HEK293T (cell line): ENCODE data around the gene UBALD2.

ENCODE experiments used
- CTCF ChIA-PET: fragments of 350-600 bp; formaldehyde crosslinking; extraction: SDS; loops from one replicate; lab custom pipeline; 2021; ENCODE audit warnings: antibody characterized with exemption, inconsistent platforms; lab: Yijun Ruan, JAX
- POLR2A ChIA-PET: fragments of 350-600 bp; formaldehyde crosslinking; extraction: SDS; loops from one replicate; lab custom pipeline; 2020; ENCODE audit warnings: antibody characterized with exemption, inconsistent platforms; lab: Yijun Ruan, JAX
- DNase-seq: peaks from one replicate; pipeline ENCODE4 v3.0.0; 2012; ENCODE audit warnings: mixed read lengths; ENCODE audit errors: extremely low spot score
- ARNT ChIP-seq: fragments of 450-650 bp; IDR thresholded peaks from 2 replicates; pipeline ENCODE4 v1.6.1; 2017; ENCODE audit warnings: mild to moderate bottlenecking
- BHLHE40 ChIP-seq: fragments of 450-650 bp; IDR thresholded peaks from 2 replicates; pipeline ENCODE4 v1.6.1; 2016; ENCODE audit warnings: mild to moderate bottlenecking, moderate library complexity, borderline replicate concordance
- CTBP1 ChIP-seq: fragments of 450-650 bp; IDR thresholded peaks from 2 replicates; pipeline ENCODE4 v1.6.1; 2016; ENCODE audit warnings: borderline replicate concordance
- ELF4 ChIP-seq: fragments of 450-650 bp; IDR thresholded peaks from 2 replicates; pipeline ENCODE4 v1.6.1; 2017; ENCODE audit warnings: antibody characterized with exemption
- FOXA1 ChIP-seq: fragments of 450-650 bp; IDR thresholded peaks from 2 replicates; pipeline ENCODE4 v1.6.1; 2016; ENCODE audit warnings: mild to moderate bottlenecking
- FOXK2 ChIP-seq: fragments of 450-650 bp; IDR thresholded peaks from 2 replicates; pipeline ENCODE4 v1.6.1; 2016; ENCODE audit warnings: mild to moderate bottlenecking
- FOXM1 ChIP-seq: fragments of 450-650 bp; IDR thresholded peaks from 2 replicates; pipeline ENCODE4 v1.6.1; 2017; ENCODE audit warnings: mild to moderate bottlenecking, borderline replicate concordance
- HDGF ChIP-seq: fragments of 450-650 bp; IDR thresholded peaks from 2 replicates; pipeline ENCODE4 v1.6.1; 2017; ENCODE audit warnings: antibody characterized with exemption, borderline replicate concordance
- L3MBTL2 ChIP-seq: fragments of 450-650 bp; conservative IDR thresholded peaks from 2 replicates; pipeline ENCODE4 v1.6.1; 2016; ENCODE audit warnings: mild to moderate bottlenecking
- LEF1 ChIP-seq: fragments of 450-650 bp; IDR thresholded peaks from 2 replicates; pipeline ENCODE4 v1.6.1; 2017; ENCODE audit warnings: mild to moderate bottlenecking, borderline replicate concordance
- NFRKB ChIP-seq: fragments of 450-650 bp; IDR thresholded peaks from 2 replicates; pipeline ENCODE4 v1.6.1; 2016; ENCODE audit warnings: mild to moderate bottlenecking, moderate library complexity
- PKNOX1 ChIP-seq: fragments of 450-650 bp; IDR thresholded peaks from 2 replicates; pipeline ENCODE4 v1.6.1; 2016
- SP1 ChIP-seq: fragments of 450-650 bp; IDR thresholded peaks from 2 replicates; pipeline ENCODE4 v1.6.1; 2017
- SUZ12 ChIP-seq: fragments of 450-650 bp; IDR thresholded peaks from 2 replicates; pipeline ENCODE4 v1.6.1; 2016; ENCODE audit warnings: mild to moderate bottlenecking
- TARDBP ChIP-seq: fragments of 450-650 bp; IDR thresholded peaks from 2 replicates; pipeline ENCODE4 v1.6.1; 2016
- ZNF384 ChIP-seq: fragments of 450-650 bp; IDR thresholded peaks from 2 replicates; pipeline ENCODE4 v1.6.1; 2016

Gene UBALD2

GRCh38 chr17:76232342-76232741, 32.8 kb upstream of the UBALD2 start:
- ChIA-PET POLR2A (no interaction called here), CTCF (interaction anchor here (1.2 kb wide), 1 partner anchor 111 kb away, joined by 3 read pairs; no protein-coding TSS in a partner anchor)
- no peak for DNase-seq
- TF ChIP-seq FOXA1 (no peak), ELF4 (no peak), BHLHE40 (no peak), PKNOX1 (no peak), L3MBTL2 (no peak), FOXK2 (no peak), FOXM1 (no peak)

GRCh38 chr17:76233588-76234353, 31.4 kb upstream of the UBALD2 start:
- POLR2A ChIA-PET: no interaction called here
- TF ChIP-seq ELF4 (no peak), BHLHE40 (no peak), FOXA1 (no peak), L3MBTL2 (no peak), NFRKB (no peak), CTBP1 (no peak), ZNF384 (no peak)
- CTCF ChIA-PET: interaction anchor here (1.2 kb wide), 1 partner anchor 112 kb away, joined by 3 read pairs; no protein-coding TSS in a partner anchor
- DNase-seq: no peak

- ChIA-PET CTCF (no interaction called here), POLR2A (no interaction called here)
- TF ChIP-seq ELF4: no peak
- no peak for TF ChIP-seq SP1
- no peak for TF ChIP-seq NFRKB
- no peak for TF ChIP-seq CTBP1
- TF ChIP-seq BHLHE40: no peak
- no peak for TF ChIP-seq FOXK2
- DNase-seq: no peak
Measured at GRCh38 chr17:76234354-76234679, 30.8 kb upstream of the UBALD2 start.

- CTCF ChIA-PET: interaction anchor here (0.6 kb wide), 2 partner anchors 124 to 157 kb away, joined by 3 read pairs; no protein-coding TSS in a partner anchor
- DNase-seq: no peak
- POLR2A ChIA-PET: no interaction called here
- TF ChIP-seq FOXK2 (no peak), FOXM1 (no peak), PKNOX1 (no peak), L3MBTL2 (no peak), ARNT (no peak), LEF1 (no peak), NFRKB (no peak), BHLHE40 (no peak), TARDBP (no peak), CTBP1 (no peak), FOXA1 (no peak), SUZ12 (no peak), SP1 (no peak), ZNF384 (no peak), ELF4 (no peak), HDGF (no peak)
Measured at GRCh38 chr17:76235883-76236282, 29.3 kb upstream of the UBALD2 start.

GRCh38 chr17:76236603-76237002, 28.5 kb upstream of the UBALD2 start:
- POLR2A ChIA-PET: no interaction called here
- CTCF ChIA-PET: interaction anchor here (0.6 kb wide), 1 partner anchor 372 kb away, joined by 3 read pairs; no protein-coding TSS in a partner anchor
- no peak for DNase-seq
- no peak for TF ChIP-seq LEF1
- no peak for TF ChIP-seq ZNF384
- no peak for TF ChIP-seq NFRKB
- no peak for TF ChIP-seq BHLHE40
- no peak for TF ChIP-seq FOXA1
- no peak for TF ChIP-seq HDGF
- TF ChIP-seq PKNOX1: no peak
- no peak for TF ChIP-seq SP1
- TF ChIP-seq FOXM1: no peak

GRCh38 chr17:76237859-76238313, 27.3 kb upstream of the UBALD2 start:
- ChIA-PET CTCF (interaction anchor here (1.0 kb wide), 2 partner anchors 56 to 112 kb away, joined by 3 to 6 read pairs; no protein-coding TSS in a partner anchor), POLR2A (interaction anchor here (1.8 kb wide), 1 partner anchor 27 kb away, joined by 5 read pairs; the partner anchor contains the start of gene UBALD2)
- TF ChIP-seq NFRKB (no peak), PKNOX1 (no peak), SP1 (no peak)
- DNase-seq: no peak
